SK-N-SH (cell line): ENCODE data around the gene CFAP299.

Experiments used
- CHD2 ChIP-seq: fragments of 150-350 bp; IDR thresholded peaks from 2 replicates; pipeline ENCODE4 v1.6.1; 2018; ENCODE audit warnings: low read length; ENCODE audit not compliant: partially characterized antibody
- CTCF ChIP-seq: fragments of 200-600 bp; sonication (generic); IDR thresholded peaks from 2 replicates; pipeline ENCODE4 v1.6.1; 2017; ENCODE audit warnings: antibody characterized with exemption, mild to moderate bottlenecking, moderate library complexity
- ELF1 ChIP-seq: IDR thresholded peaks from 2 replicates; pipeline ENCODE4 v1.4.0; 2012
- EZH2phosphoT487 ChIP-seq: fragments of 200-600 bp; sonication (generic); IDR thresholded peaks from 2 replicates; pipeline ENCODE4 v1.6.1; 2017; ENCODE audit warnings: low read depth, mixed run types, mild to moderate bottlenecking, antibody characterized with exemption, moderate library complexity, borderline replicate concordance
- FOXJ3 ChIP-seq: sonication (generic); formaldehyde crosslinking; IDR thresholded peaks from 2 replicates; pipeline ENCODE4 v1.5.1; 2020; ENCODE audit warnings: mild to moderate bottlenecking, missing genetic modification reagents
- FOXM1 ChIP-seq: IDR thresholded peaks from 2 replicates; pipeline ENCODE4 v1.4.0; 2012; ENCODE audit warnings: low read depth, mild to moderate bottlenecking
- GABPA ChIP-seq: IDR thresholded peaks from 2 replicates; pipeline ENCODE4 v1.4.0; 2012; ENCODE audit warnings: low read depth, mild to moderate bottlenecking
- NRF1 ChIP-seq: IDR thresholded peaks from 2 replicates; pipeline ENCODE4 v1.6.1; 2012; ENCODE audit warnings: low read depth, mild to moderate bottlenecking, low read length
- PBX3 ChIP-seq: IDR thresholded peaks from 2 replicates; pipeline ENCODE4; 2012
- POLR2AphosphoS5 ChIP-seq: IDR thresholded peaks from 2 replicates; pipeline ENCODE4 v1.6.1; 2012; ENCODE audit warnings: low read depth, low read length
- RFX5 ChIP-seq: IDR thresholded peaks from 2 replicates; pipeline ENCODE4 v1.6.1; 2012; ENCODE audit warnings: mild to moderate bottlenecking, improper control_type of control experiment, low read length
- SIN3A ChIP-seq: IDR thresholded peaks from 2 replicates; pipeline ENCODE4 v1.6.1; 2012; ENCODE audit warnings: low read depth, mild to moderate bottlenecking, low read length, moderate library complexity, borderline replicate concordance
- SMC3 ChIP-seq: IDR thresholded peaks from 2 replicates; pipeline ENCODE4 v1.6.1; 2012; ENCODE audit warnings: low read depth, low read length, improper control_type of control experiment
- YY1 ChIP-seq: IDR thresholded peaks from 2 replicates; pipeline ENCODE4 v1.4.0; 2012; ENCODE audit warnings: low read depth, mild to moderate bottlenecking

DNA sequence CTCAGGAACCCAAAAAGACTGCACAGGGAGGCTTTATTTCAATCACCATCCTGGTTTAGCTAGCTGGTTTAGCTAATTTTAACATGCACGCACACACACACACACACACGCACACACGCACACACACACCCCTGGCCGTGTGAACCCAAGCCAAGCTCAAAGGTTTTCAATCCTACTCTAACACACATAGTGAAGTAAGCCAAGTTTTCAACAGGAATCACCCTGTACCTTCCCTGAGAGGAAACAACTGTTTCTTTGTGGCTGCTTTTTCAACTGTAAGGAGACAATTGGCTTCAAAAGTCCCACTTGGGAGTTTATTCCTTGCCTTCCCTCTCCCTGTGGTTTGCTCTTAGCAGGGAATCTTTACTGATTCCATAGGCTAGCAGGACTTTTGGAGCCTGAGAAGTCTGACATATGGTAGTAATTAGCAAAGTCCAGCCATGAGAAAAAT, 596.1 kb downstream of the CFAP299 start:
- TF ChIP-seq FOXJ3 (CRISPR knock-in tag) (no peak), SIN3A (no peak), CTCF (no peak), POLR2AphosphoS5 (no peak), FOXM1 (no peak), ELF1 (no peak), GABPA (no peak), EZH2phosphoT487 (no peak), RFX5 (no peak), YY1 (no peak), NRF1 (no peak), SMC3 (no peak), CHD2 (no peak), PBX3 (no peak)
